ENCODE measurements around the gene RBM20.
"Not testable (repeated sequence)": the region's sequence is repeated elsewhere in the genome, so short reads cannot be mapped to it uniquely, and the experiment has no call there.

DNA sequence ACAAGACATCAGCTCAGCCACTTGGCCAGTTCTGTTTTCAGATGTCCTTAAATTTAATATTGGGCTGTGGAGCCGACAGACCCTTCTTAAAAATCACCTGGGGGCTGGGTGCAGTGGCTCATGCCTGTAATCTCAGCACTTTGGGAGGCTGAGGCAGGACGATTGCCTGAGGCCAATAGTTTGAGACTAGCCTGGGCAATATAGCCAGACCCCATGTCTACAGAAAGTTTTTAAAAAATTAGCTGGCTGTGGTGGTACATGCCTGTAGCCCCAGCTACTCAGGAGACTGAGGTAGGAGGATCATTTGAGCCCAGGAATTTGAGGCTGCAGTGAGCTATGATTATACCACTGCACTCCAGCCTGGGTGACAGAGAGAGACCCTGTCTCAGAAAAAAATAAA is 22.1 kb downstream of the RBM20 start:
- not testable (repeated sequence) for TF ChIP-seq POLR2A (IDR thresholded peaks at IDR 0.05; ENCODE audit: low read depth, low read length); SMC3 (IDR thresholded peaks at IDR 0.05; ENCODE audit: low read depth, low read length); RCOR1 (IDR thresholded peaks at IDR 0.05; ENCODE audit: insufficient replicate concordance, low read length); CEBPB (IDR thresholded peaks at IDR 0.05; ENCODE audit: low read depth, low read length); FOS (IDR thresholded peaks at IDR 0.05; ENCODE audit: low read depth, low read length); RFX5 (IDR thresholded peaks at IDR 0.05; ENCODE audit: low read depth, low read length)
- TF ChIP-seq, protein P1, sequence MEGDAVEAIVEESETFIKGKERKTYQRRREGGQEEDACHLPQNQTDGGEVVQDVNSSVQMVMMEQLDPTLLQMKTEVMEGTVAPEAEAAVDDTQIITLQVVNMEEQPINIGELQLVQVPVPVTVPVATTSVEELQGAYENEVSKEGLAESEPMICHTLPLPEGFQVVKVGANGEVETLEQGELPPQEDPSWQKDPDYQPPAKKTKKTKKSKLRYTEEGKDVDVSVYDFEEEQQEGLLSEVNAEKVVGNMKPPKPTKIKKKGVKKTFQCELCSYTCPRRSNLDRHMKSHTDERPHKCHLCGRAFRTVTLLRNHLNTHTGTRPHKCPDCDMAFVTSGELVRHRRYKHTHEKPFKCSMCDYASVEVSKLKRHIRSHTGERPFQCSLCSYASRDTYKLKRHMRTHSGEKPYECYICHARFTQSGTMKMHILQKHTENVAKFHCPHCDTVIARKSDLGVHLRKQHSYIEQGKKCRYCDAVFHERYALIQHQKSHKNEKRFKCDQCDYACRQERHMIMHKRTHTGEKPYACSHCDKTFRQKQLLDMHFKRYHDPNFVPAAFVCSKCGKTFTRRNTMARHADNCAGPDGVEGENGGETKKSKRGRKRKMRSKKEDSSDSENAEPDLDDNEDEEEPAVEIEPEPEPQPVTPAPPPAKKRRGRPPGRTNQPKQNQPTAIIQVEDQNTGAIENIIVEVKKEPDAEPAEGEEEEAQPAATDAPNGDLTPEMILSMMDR (conservative IDR thresholded peaks at IDR 0.05; ENCODE audit: low read depth, low read length): not testable (repeated sequence)
- TF ChIP-seq, protein P2, sequence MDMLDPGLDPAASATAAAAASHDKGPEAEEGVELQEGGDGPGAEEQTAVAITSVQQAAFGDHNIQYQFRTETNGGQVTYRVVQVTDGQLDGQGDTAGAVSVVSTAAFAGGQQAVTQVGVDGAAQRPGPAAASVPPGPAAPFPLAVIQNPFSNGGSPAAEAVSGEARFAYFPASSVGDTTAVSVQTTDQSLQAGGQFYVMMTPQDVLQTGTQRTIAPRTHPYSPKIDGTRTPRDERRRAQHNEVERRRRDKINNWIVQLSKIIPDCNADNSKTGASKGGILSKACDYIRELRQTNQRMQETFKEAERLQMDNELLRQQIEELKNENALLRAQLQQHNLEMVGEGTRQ (IDR thresholded peaks at IDR 0.05; ENCODE audit: low read depth, low read length): not testable (repeated sequence)
- TF ChIP-seq, protein P3, sequence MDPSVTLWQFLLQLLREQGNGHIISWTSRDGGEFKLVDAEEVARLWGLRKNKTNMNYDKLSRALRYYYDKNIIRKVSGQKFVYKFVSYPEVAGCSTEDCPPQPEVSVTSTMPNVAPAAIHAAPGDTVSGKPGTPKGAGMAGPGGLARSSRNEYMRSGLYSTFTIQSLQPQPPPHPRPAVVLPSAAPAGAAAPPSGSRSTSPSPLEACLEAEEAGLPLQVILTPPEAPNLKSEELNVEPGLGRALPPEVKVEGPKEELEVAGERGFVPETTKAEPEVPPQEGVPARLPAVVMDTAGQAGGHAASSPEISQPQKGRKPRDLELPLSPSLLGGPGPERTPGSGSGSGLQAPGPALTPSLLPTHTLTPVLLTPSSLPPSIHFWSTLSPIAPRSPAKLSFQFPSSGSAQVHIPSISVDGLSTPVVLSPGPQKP (IDR thresholded peaks at IDR 0.05; ENCODE audit: borderline replicate concordance, low read depth, low read length): not testable (repeated sequence)
